Stomach smooth muscle (tissue), 2 donors: Measurements from ENCODE around the gene RHOB.
A peak's percentile ranks its signal among the peaks of the same experiment; 100 is the strongest.
"Not testable (repeated sequence)": the region's sequence is repeated elsewhere in the genome, so short reads cannot be mapped to it uniquely, and the experiment has no call there.

Source experiments
- H3K27ac ChIP-seq: one replicate; pipeline ENCODE4 v1.7.0; 2013; ENCODE audit warnings: mild to moderate bottlenecking, low read length, inconsistent platforms
- H3K27me3 ChIP-seq, 2 donors: one replicate each; pipeline ENCODE4 v1.7.0; 2013; ENCODE audit warnings: low read length in 2 of 2; ENCODE audit not compliant: insufficient read depth in 2 of 2, control insufficient read depth in 1 of 2
- H3K36me3 ChIP-seq, 2 donors: one replicate each; pipeline ENCODE4 v1.7.0; 2013; ENCODE audit warnings: low read length in 2 of 2; ENCODE audit not compliant: control insufficient read depth in 2 of 2, insufficient read depth in 2 of 2
- H3K4me1 ChIP-seq: one replicate; pipeline ENCODE4 v1.7.0; 2013; ENCODE audit warnings: low read length; ENCODE audit not compliant: control insufficient read depth, insufficient read depth
- H3K4me3 ChIP-seq, 2 donors: one replicate each; pipeline ENCODE4 v1.7.0; 2013; ENCODE audit warnings: low read length in 2 of 2
- H3K9ac ChIP-seq, 2 donors: one replicate each; pipeline ENCODE4 v1.7.0; 2013; ENCODE audit warnings: low read length in 2 of 2, mild to moderate bottlenecking in 1 of 2
- H3K9me3 ChIP-seq, 2 donors: one replicate each; pipeline ENCODE4 v1.7.0; 2013; ENCODE audit warnings: low read length in 2 of 2; ENCODE audit not compliant: control insufficient read depth in 2 of 2
- donor health status: healthy.
- donor health status: Pancreatic carcinoma.

Gene RHOB

DNA sequence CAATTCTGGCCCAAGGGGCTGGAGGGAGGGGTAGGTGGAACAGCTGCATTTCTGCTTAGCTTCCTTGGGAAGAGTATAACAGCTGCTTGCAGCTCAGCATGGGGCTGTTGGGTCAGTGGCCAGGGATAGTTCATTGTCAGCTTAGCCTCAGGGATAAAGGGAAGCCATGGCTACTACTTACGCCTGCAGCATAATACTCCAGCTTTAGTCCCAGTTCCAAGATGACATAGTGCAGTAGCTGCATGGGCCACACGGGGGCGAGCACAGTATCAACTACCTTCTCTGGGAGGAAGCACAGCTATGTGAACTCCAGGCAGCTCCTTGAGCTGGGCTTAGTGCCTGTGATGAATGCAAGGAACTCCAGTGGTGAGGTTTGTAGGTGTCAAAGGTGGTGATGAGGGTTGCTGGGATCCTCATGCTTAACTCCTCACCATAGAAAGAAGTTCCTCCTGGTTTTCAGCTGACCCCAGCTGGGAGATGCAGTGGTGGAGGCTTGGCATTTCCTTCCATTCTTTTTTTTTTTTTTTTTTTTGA is 35.4 kb upstream of the RHOB start:
- Histone ChIP-seq H3K27me3 (no peaks in the 10 kb centered on the region), H3K36me3 (no peaks in the 10 kb centered on the region), H3K4me1 (peaks cover 2% of the 10 kb centered on the region), H3K4me3 (no peak overlapping the region), H3K9me3 (peaks cover 5 to 7% of the 10 kb centered on the region in 2 donors), H3K27ac (no peak overlapping the region), H3K9ac (no peak overlapping the region)

DNA sequence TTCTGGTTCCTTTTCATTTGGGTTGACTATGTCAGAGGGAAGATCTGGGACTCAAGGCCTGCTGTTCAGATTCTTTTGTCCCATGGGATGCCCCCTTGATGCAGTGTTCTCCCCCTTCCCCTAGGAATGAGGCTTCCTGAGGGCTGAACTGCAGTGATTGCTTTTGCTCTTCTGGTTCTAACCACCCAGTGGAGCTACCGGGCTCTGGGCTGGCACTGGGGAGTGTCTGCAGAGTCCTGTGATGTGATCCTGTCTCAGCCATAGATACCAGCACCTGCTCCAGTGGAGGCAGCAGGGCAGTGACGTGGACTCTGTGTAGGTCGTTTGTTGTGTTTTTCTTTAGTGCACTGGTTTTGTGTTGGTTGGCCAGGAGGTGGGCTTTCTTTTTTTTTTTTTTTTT is 32.1 kb upstream of the RHOB start:
- Histone ChIP-seq H3K9me3 (peaks cover 0 to 4% of the 10 kb centered on the region in 2 donors), H3K27me3 (no peaks in the 10 kb centered on the region), H3K27ac (no peak overlapping the region), H3K4me1 (peaks cover 15% of the 10 kb centered on the region), H3K4me3 (no peak overlapping the region), H3K36me3 (no peaks in the 10 kb centered on the region), H3K9ac (no peak overlapping the region)

GRCh38 chr2:20415511-20415918 is 31.4 kb upstream of the RHOB start:
- Histone ChIP-seq H3K27ac (no peak overlapping the region), H3K4me3 (no peak overlapping the region), H3K4me1 (peaks cover 17% of the 10 kb centered on the region), H3K36me3 (no peaks in the 10 kb centered on the region), H3K27me3 (no peaks in the 10 kb centered on the region), H3K9me3 (no peaks in the 10 kb centered on the region), H3K9ac (no peak overlapping the region)

- no peaks in the 10 kb centered on the region for H3K36me3 ChIP-seq
- no peak overlapping the region for H3K27ac ChIP-seq
- H3K4me3 ChIP-seq, result no peak overlapping the region
- H3K9me3 ChIP-seq, result no peaks in the 10 kb centered on the region
- H3K4me1 ChIP-seq, result peaks cover 20% of the 10 kb centered on the region
- H3K27me3 ChIP-seq, result no peaks in the 10 kb centered on the region
- H3K9ac ChIP-seq, result no peak overlapping the region
Observed at GRCh38 chr2:20416723-20417122, 30.2 kb upstream of the RHOB start.

DNA sequence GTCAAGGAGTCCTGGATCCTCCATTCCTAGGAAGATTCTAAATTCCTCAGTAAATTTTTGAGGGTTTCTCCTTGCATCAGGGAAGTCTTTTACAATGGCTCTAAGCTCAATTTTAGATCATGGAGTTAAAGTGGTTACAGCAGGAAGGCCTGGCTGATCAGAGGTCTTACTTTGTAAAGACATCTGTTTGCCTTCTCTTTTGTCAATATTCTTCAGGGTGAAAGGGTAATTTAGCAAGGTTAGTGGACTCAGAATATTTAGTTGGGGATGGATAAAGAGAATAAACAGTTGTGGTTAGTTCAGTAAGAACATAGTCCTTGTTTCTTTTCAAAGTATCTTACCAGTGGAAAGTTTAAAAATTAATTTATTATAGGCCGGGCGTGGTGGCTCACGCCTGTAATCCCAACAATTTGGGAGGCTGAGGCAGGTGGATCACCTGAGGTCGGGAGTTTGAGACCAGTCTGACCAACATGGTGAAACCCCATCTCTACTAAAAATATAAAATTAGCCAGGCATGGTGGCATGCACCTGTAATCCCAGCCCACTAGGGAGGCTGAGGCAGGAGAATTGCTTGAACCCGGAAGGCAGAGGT is 29.5 kb upstream of the RHOB start:
- H3K27ac ChIP-seq, H3K4me3 ChIP-seq, H3K27me3 ChIP-seq, H3K9ac ChIP-seq, H3K36me3 ChIP-seq, H3K9me3 ChIP-seq: not testable (repeated sequence)
- H3K4me1 ChIP-seq, result peaks cover 26% of the 10 kb centered on the region

- Histone ChIP-seq H3K4me3 (no peak overlapping the region), H3K27me3 (no peaks in the 10 kb centered on the region), H3K9ac (no peak overlapping the region), H3K36me3 (no peaks in the 10 kb centered on the region), H3K9me3 (no peaks in the 10 kb centered on the region), H3K4me1 (peaks cover 36% of the 10 kb centered on the region), H3K27ac (peak overlapping the region; percentile 69)
Observed at GRCh38 chr2:20418519-20418918, 28.4 kb upstream of the RHOB start.

- Histone ChIP-seq H3K36me3 (no peaks in the 10 kb centered on the region), H3K27me3 (no peaks in the 10 kb centered on the region), H3K9ac (peak overlapping the region in 1 of 2 donors; percentile 60), H3K9me3 (no peaks in the 10 kb centered on the region), H3K4me1 (peaks cover 39% of the 10 kb centered on the region), H3K4me3 (no peak overlapping the region), H3K27ac (peak overlapping the region; percentile 69)
Observed at GRCh38 chr2:20419007-20419576, 27.8 kb upstream of the RHOB start.

DNA sequence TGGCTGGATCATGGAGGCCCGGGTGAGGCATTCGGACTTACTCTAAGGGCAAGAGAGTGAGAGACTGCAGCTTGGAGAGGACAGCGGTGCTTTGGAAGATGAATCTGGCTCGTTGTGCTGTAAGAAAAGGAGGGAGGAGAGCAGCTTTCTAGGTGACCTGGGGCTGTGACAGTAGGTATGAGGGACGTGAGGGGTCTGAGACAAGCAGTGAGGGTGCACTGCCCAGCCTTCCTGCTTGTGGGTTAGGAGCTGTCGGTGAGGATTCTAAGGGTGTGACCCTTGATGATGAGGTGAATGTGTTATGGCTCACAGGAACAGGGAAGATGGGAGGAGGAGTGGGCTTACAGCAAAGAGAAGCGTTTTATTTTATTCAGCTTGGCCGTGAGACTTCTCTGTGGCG is 27.1 kb upstream of the RHOB start:
- Histone ChIP-seq H3K36me3 (no peaks in the 10 kb centered on the region), H3K27ac (peak overlapping the region; percentile 69), H3K9ac (no peak overlapping the region), H3K4me3 (peak overlapping the region in 1 of 2 donors; percentile 29), H3K27me3 (no peaks in the 10 kb centered on the region), H3K9me3 (no peaks in the 10 kb centered on the region), H3K4me1 (peaks cover 42% of the 10 kb centered on the region)

- peak overlapping the region in 1 of 2 donors; percentile 30 for H3K9ac ChIP-seq
- no peaks in the 10 kb centered on the region for H3K36me3 ChIP-seq
- H3K9me3 ChIP-seq, result no peaks in the 10 kb centered on the region
- H3K27me3 ChIP-seq, result no peaks in the 10 kb centered on the region
- peak overlapping the region; percentile 71 for H3K27ac ChIP-seq
- peak overlapping the region; percentile 22 to 35 for H3K4me3 ChIP-seq
- peaks cover 48% of the 10 kb centered on the region for H3K4me1 ChIP-seq
Observed at GRCh38 chr2:20421336-20421987, 25.4 kb upstream of the RHOB start.

GRCh38 chr2:20421988-20422370 is 24.9 kb upstream of the RHOB start:
- H3K9ac ChIP-seq, result peak overlapping the region; percentile 29 to 30
- no peaks in the 10 kb centered on the region for H3K27me3 ChIP-seq
- peaks cover 48% of the 10 kb centered on the region for H3K4me1 ChIP-seq
- no peaks in the 10 kb centered on the region for H3K36me3 ChIP-seq
- no peaks in the 10 kb centered on the region for H3K9me3 ChIP-seq
- H3K27ac ChIP-seq, result peak overlapping the region; percentile 71
- peak overlapping the region; percentile 22 to 35 for H3K4me3 ChIP-seq
